Measurements from ENCODE around the gene ATP1A4.

Gene ATP1A4

GRCh38 chr1:160128636-160129035 is 22.8 kb upstream of the ATP1A4 start:
- no peaks in the 10 kb centered on the region for H3K9me3 Mint-ChIP-seq
- no peaks in the 10 kb centered on the region for H3K4me1 Mint-ChIP-seq
- no peak for DNase-seq
- no peaks in the 10 kb centered on the region for H3K36me3 Mint-ChIP-seq
- CTCF ChIA-PET: interaction anchor here (0.7 kb wide), 1 partner anchor 50 kb away, joined by 3 read pairs; no protein-coding TSS in a partner anchor
- peaks cover 38% of the 10 kb centered on the region for H3K27me3 Mint-ChIP-seq
- H3K27ac Mint-ChIP-seq: no peak overlapping the region
- H3K4me3 Mint-ChIP-seq: no peak overlapping the region

- Mint-ChIP-seq H3K27me3 (peaks cover 38% of the 10 kb centered on the region), H3K27ac (no peak overlapping the region), H3K9me3 (no peaks in the 10 kb centered on the region), H3K36me3 (no peaks in the 10 kb centered on the region), H3K4me1 (no peaks in the 10 kb centered on the region), H3K4me3 (no peak overlapping the region)
- no peak for DNase-seq
- CTCF ChIA-PET: interaction anchor here (0.7 kb wide), 1 partner anchor 50 kb away, joined by 3 read pairs; no protein-coding TSS in a partner anchor
These were observed 22.4 kb upstream of the ATP1A4 start for GRCh38 chr1:160129046-160129445.

GRCh38 chr1:160129558-160129957 is 21.8 kb upstream of the ATP1A4 start:
- CTCF ChIA-PET: no interaction called here
- Mint-ChIP-seq H3K27ac (no peak overlapping the region), H3K4me3 (no peak overlapping the region), H3K36me3 (no peaks in the 10 kb centered on the region), H3K4me1 (no peaks in the 10 kb centered on the region), H3K9me3 (no peaks in the 10 kb centered on the region), H3K27me3 (peaks cover 36% of the 10 kb centered on the region)
- DNase-seq: no peak

GRCh38 chr1:160129966-160130365 is 21.4 kb upstream of the ATP1A4 start:
- H3K9me3 Mint-ChIP-seq: no peaks in the 10 kb centered on the region
- H3K27ac Mint-ChIP-seq: no peak overlapping the region
- no peaks in the 10 kb centered on the region for H3K4me1 Mint-ChIP-seq
- DNase-seq: no peak
- no peak overlapping the region for H3K4me3 Mint-ChIP-seq
- CTCF ChIA-PET: no interaction called here
- no peaks in the 10 kb centered on the region for H3K36me3 Mint-ChIP-seq
- peaks cover 38% of the 10 kb centered on the region for H3K27me3 Mint-ChIP-seq

DNA sequence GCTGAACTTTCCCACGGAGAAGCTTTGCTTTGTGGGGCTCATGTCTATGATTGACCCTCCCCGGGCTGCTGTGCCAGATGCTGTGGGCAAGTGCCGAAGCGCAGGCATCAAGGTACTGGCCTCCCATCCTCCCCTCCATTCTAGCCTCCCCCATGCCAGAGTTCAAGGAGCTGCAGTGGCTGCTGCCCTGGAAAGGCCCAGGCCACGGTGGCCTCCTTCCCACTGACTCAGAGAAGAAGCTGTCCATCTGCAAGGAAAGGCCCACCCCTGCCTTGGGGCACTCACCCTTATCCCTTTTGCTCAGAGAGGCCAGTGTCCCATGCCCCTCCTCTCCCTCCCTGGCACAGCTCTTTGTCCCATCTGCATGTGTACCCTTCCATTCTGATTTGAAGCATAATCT is 20.9 kb upstream of the ATP1A4 start:
- H3K27me3 Mint-ChIP-seq: peaks cover 41% of the 10 kb centered on the region
- no peaks in the 10 kb centered on the region for H3K36me3 Mint-ChIP-seq
- CTCF ChIA-PET: no interaction called here
- H3K4me3 Mint-ChIP-seq: no peak overlapping the region
- H3K27ac Mint-ChIP-seq: no peak overlapping the region
- no peaks in the 10 kb centered on the region for H3K9me3 Mint-ChIP-seq
- no peaks in the 10 kb centered on the region for H3K4me1 Mint-ChIP-seq
- no peak for DNase-seq

DNA sequence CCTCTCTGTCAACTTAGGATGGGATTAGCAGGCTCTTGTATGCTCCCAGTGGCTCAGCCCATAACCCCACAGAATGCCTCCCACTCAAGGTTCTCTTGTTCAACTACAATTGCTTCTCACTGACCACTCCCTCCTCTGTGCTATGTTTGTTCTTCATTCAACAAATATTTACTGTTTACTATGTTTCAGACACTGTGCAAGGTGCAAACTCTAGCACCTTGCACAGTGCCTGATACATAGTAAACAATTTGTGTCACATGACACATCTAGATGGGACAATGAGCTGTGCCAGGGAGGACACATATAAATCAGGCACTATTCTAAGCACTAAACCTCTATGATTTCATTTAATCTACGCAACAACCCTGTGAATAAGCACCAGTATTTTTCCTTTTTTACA is 20.5 kb upstream of the ATP1A4 start:
- CTCF ChIA-PET: no interaction called here
- Mint-ChIP-seq H3K27ac (no peak overlapping the region), H3K4me1 (no peaks in the 10 kb centered on the region), H3K27me3 (peaks cover 41% of the 10 kb centered on the region), H3K9me3 (no peaks in the 10 kb centered on the region), H3K4me3 (no peak overlapping the region), H3K36me3 (no peaks in the 10 kb centered on the region)
- no peak for DNase-seq

DNA sequence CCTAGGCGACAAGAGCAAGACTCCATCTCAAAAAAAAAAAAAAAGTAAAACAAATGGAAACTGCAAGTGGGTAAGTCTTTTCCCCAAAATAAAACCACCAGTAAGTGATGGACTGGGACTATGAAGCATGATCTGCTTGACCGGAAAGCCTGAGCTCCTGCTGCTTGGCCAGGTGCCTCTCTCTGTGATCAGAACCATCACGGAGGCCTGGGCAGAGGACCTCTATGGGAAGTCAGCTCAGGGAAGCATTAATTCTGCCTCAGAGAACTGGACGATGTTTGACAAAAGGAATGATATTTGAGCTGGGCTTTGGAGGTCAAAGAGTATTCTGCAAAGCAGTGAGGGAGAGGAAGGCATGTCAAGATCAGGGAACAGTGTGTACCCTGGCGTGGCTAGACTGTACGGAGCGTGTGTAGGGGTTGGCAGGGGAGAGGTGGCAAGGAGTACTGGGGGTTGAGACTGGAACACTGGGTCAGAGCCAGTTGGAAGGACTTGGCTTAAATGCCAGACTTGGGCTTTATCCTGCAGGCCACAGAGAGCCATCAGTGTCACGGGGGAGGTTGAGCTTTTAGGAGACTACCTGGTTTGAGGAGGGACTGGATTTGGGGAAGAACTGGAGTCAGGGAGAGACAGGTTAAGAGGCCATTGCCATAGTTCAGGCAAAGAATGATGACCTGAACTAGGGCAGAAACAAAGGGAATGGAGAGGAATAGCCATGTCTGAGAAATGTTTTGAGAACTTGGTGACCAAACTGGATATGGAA is 19.4 kb upstream of the ATP1A4 start:
- no peak overlapping the region for H3K4me3 Mint-ChIP-seq
- CTCF ChIA-PET: no interaction called here
- H3K9me3 Mint-ChIP-seq: no peaks in the 10 kb centered on the region
- H3K27me3 Mint-ChIP-seq: peaks cover 44% of the 10 kb centered on the region
- H3K27ac Mint-ChIP-seq: no peak overlapping the region
- no peaks in the 10 kb centered on the region for H3K36me3 Mint-ChIP-seq
- no peak for DNase-seq
- H3K4me1 Mint-ChIP-seq: no peaks in the 10 kb centered on the region

DNA sequence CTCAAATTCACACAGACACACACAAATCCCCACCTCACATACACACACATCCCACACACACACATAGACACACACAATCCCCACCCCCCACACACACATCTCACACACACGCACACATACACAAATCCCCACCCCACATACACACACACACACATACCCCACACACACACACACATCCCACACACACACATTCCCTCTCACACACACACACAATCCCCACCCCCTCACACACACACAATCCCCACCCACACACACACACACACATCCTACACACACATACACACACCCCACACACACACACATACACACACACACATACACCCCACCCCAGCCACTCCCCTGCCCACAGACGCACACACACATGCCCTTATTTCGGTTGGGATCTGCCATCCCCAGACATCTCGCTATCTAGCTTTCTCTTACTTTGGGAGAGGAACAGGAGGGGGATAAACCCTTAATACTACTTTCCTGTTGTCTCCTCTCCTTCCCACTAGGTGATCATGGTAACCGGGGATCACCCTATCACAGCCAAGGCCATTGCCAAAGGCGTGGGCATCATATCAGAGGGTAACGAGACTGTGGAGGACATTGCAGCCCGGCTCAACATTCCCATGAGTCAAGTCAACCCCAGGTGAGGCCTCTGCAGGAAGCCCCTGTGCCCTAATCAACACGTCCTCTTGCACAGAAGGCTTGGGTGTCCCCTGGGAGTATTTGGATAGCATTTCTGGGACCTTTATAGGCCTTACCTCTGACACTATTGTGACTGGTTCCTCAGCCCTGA is 17.2 kb upstream of the ATP1A4 start:
- CTCF ChIA-PET: no interaction called here
- H3K27me3 Mint-ChIP-seq: peaks cover 43% of the 10 kb centered on the region

DNA sequence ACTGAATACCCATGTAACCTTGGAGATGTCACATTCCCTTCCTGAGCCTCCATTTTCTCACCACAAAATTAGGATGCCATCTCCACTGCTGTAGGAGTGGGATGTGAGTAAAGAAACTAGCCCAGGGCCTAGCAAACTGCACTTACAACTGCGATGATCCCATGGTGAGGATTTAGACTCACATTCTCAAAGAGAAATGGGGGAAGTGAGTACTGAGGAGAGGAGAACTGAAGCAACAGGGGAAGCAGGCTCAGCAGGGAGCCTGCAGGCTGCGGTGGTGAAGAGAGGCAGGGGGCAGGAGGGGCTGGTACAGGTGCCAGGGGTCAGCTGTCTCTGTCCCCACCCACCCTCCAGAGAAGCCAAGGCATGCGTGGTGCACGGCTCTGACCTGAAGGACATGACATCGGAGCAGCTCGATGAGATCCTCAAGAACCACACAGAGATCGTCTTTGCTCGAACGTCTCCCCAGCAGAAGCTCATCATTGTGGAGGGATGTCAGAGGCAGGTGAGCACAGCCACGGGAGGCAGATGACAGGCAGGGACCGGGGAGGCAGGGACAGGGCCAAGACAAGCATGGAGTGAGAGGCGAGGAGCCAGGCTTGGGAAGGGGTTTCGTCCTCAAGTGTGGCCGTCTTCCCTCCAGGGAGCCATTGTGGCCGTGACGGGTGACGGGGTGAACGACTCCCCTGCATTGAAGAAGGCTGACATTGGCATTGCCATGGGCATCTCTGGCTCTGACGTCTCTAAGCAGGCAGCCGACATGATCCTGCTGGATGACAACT is 16.4 kb upstream of the ATP1A4 start:
- DNase-seq: no peak
- Mint-ChIP-seq H3K4me3 (no peak overlapping the region), H3K9me3 (no peaks in the 10 kb centered on the region), H3K36me3 (no peaks in the 10 kb centered on the region), H3K27ac (no peak overlapping the region), H3K27me3 (peaks cover 45% of the 10 kb centered on the region), H3K4me1 (no peaks in the 10 kb centered on the region)
- CTCF ChIA-PET: interaction anchor here (1.0 kb wide), 2 partner anchors 49 to 117 kb away, joined by 3 read pairs; no protein-coding TSS in a partner anchor

More for the DNA sequence above, 17.2 kb upstream of the ATP1A4 start:
- H3K4me3 Mint-ChIP-seq: no peak overlapping the region
- H3K36me3 Mint-ChIP-seq: no peaks in the 10 kb centered on the region
- DNase-seq: no peak
- no peaks in the 10 kb centered on the region for H3K4me1 Mint-ChIP-seq
- no peak overlapping the region for H3K27ac Mint-ChIP-seq
- no peaks in the 10 kb centered on the region for H3K9me3 Mint-ChIP-seq

DNA sequence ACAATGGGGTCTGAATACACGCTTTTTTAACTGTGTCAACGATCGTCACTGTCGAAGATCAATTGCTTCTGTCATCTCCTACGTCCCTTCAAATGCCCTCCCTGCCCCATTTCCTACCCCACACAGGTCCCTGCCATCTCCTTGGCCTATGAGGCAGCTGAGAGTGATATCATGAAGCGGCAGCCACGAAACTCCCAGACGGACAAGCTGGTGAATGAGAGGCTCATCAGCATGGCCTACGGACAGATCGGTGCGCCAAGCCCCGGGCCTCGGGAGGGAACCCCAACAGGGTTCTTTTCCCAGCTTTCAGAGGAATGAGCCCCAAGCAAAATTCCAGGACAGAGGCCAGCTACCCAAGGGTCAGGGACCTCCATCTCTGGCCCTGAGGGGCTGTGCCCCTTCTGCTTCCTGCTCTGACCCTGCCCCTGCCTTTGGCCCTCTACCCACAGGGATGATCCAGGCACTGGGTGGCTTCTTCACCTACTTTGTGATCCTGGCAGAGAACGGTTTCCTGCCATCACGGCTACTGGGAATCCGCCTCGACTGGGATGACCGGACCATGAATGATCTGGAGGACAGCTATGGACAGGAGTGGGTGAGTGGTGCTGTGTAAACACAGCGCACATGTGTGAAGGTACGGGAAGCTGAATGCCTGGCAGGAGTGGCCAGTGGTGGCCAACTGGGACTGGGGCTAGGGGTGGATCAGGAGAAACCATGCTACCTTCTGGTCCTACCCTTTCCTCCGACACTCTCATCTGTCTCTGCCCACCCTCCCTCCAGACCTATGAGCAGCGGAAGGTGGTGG is 15.1 kb upstream of the ATP1A4 start:
- H3K4me1 Mint-ChIP-seq: no peaks in the 10 kb centered on the region
- H3K9me3 Mint-ChIP-seq: no peaks in the 10 kb centered on the region
- H3K4me3 Mint-ChIP-seq: no peak overlapping the region
- peaks cover 44% of the 10 kb centered on the region for H3K27me3 Mint-ChIP-seq
- CTCF ChIA-PET: interaction anchor here (1.0 kb wide), 2 partner anchors 50 to 116 kb away, joined by 3 read pairs; no protein-coding TSS in a partner anchor
- DNase-seq: no peak
- no peaks in the 10 kb centered on the region for H3K36me3 Mint-ChIP-seq
- H3K27ac Mint-ChIP-seq: no peak overlapping the region

DNA sequence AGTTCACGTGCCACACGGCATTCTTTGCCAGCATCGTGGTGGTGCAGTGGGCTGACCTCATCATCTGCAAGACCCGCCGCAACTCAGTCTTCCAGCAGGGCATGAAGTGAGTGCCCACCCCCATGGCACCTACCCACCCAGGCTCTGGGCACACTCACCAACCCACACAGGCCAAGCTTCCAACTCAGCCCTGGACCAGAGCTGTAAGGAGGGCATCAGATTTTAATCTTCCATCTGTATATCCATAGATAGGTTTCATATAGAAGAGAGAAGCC is 14.5 kb upstream of the ATP1A4 start:
- CTCF ChIA-PET: interaction anchor here (0.9 kb wide), 1 partner anchor 11 kb away, joined by 3 read pairs; no protein-coding TSS in a partner anchor
- peaks cover 48% of the 10 kb centered on the region for H3K27me3 Mint-ChIP-seq
- DNase-seq: no peak
- no peak overlapping the region for H3K27ac Mint-ChIP-seq
- H3K4me1 Mint-ChIP-seq: no peaks in the 10 kb centered on the region
- no peaks in the 10 kb centered on the region for H3K9me3 Mint-ChIP-seq
- no peaks in the 10 kb centered on the region for H3K36me3 Mint-ChIP-seq
- H3K4me3 Mint-ChIP-seq: no peak overlapping the region

DNA sequence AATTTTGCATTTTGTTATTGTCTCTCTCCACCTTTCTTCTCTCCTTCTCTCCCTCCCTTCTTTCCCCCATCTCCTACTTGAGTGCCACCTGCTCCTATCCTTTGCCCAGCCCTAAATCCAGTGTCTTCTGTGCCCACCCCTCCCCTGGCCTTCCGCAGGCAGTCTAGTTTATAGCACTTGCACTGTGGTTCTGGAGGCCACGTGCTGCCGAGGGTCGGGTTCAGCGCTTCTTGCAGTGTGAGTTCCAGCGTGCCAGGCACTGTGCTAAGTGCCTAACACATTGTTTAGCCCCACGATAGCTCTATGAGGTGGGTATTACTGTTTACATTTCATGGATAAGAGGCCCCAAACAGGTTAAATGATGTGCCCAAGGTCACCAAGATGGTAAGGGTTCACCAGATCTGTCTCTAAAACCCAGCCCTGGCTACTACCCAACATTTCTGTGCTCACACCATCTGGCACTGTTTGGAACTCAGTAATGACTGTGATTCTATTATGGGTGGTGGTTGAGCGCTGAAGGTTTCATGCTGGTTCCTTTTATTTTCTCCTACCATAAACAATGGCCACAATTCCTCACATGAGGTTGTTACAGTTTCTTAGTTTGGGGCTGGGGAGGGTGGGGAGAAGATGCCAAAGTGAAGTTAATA is 14.1 kb upstream of the ATP1A4 start:
- Mint-ChIP-seq H3K36me3 (no peaks in the 10 kb centered on the region), H3K4me1 (no peaks in the 10 kb centered on the region), H3K4me3 (no peak overlapping the region), H3K27ac (no peak overlapping the region), H3K9me3 (no peaks in the 10 kb centered on the region), H3K27me3 (peaks cover 48% of the 10 kb centered on the region)
- DNase-seq: no peak
- CTCF ChIA-PET: interaction anchor here (0.9 kb wide), 1 partner anchor 11 kb away, joined by 3 read pairs; no protein-coding TSS in a partner anchor

DNA sequence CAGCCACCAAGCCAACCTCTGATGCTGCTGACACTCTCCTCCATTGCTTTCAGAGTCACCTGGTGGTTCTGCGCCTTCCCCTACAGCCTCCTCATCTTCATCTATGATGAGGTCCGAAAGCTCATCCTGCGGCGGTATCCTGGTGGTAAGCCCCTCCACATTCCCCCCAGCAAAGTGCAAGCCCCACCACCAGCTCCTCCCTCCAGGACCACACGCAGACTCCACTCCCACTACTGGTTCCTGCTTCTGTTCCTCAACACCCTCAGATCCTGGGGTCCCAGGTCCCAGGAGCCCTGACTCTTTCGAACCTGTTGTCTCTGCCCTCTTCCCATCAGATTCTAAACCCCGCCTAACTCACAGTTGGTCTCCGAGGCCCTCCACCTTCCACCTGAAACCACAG is 11.6 kb upstream of the ATP1A4 start:
- CTCF ChIA-PET: no interaction called here
- no peaks in the 10 kb centered on the region for H3K4me1 Mint-ChIP-seq
- no peak for DNase-seq
- H3K36me3 Mint-ChIP-seq: no peaks in the 10 kb centered on the region
- no peak overlapping the region for H3K27ac Mint-ChIP-seq
- no peak overlapping the region for H3K4me3 Mint-ChIP-seq
- H3K9me3 Mint-ChIP-seq: no peaks in the 10 kb centered on the region
- H3K27me3 Mint-ChIP-seq: peaks cover 44% of the 10 kb centered on the region

All from activated naive CD4-positive, alpha-beta T cell treated with anti-CD3 and anti-CD28 coated beads, Interleukin-2, amount 10 ng/mL, durations not matched to agents 7 days and 5 days (primary cell).